A549 (cell line): ENCODE data around the gene RAB5A. TPM values are rescaled to one million over a fixed set of nuclear protein-coding genes. Genes with fewer than 3 reads are reported as not detected.

Source experiments
- ATAC-seq, 2 experiments: fragments of 200-7000 bp in 1 of 2; fragments of >200 bp in 1 of 2; cut with Nextera tagmentation in 1 of 2; cut with Tn5 transposase in 1 of 2; 3 replicates each; pipeline versions ENCODE4 v1.8.0 to v1.9.1; 2018 to 2020; ENCODE audit warnings: mild to moderate bottlenecking in 1 of 2, moderate library complexity in 1 of 2
- CTCF ChIA-PET: fragments of 300-600 bp; sonication (Branson Sonifier 250); formaldehyde crosslinking; extraction: SDS; loops from one replicate; lab custom pipeline; 2021; ENCODE audit warnings: antibody characterized with exemption, inconsistent platforms; lab: Yijun Ruan, JAX
- POLR2A ChIA-PET: fragments of 350-600 bp; formaldehyde crosslinking; extraction: SDS; loops from one replicate; lab custom pipeline; 2021; ENCODE audit warnings: antibody characterized with exemption, inconsistent platforms; lab: Yijun Ruan, JAX
- DNase-seq, 2 experiments: peaks; one replicate each; pipeline versions ENCODE4 v3.0.0 to v3.0.0-alpha.2; 2011 to 2016; ENCODE audit warnings: low read depth in 1 of 2, low spot score in 1 of 2
- FAIRE-seq: peaks from 2 replicates; lab custom pipeline; 2011; peaks lifted over from hg19 to GRCh38; lab: Jason Lieb, UNC
- H3K27ac ChIP-seq, 2 experiments: fragments of >200 bp; sonication (Bioruptor Twin); formaldehyde crosslinking; 3 replicates each; pipeline ENCODE4 v1.5.1; 2016 to 2017
- H3K4me1 ChIP-seq: fragments of >200 bp; sonication (Bioruptor Twin); formaldehyde crosslinking; 3 replicates; pipeline ENCODE4 v1.6.1; 2016
- H3K4me2 ChIP-seq: fragments of >200 bp; sonication (Bioruptor Twin); formaldehyde crosslinking; 3 replicates; pipeline ENCODE4 v1.6.1; 2016
- H3K4me3 ChIP-seq: fragments of >200 bp; sonication (Bioruptor Twin); formaldehyde crosslinking; 3 replicates; pipeline ENCODE4 v1.5.1; 2016
- H3K9me3 ChIP-seq: fragments of >200 bp; sonication (Bioruptor Twin); formaldehyde crosslinking; 3 replicates; pipeline ENCODE4 v1.6.1; 2016
- EHF ChIP-seq: fragments of 250-450 bp; sonication (Bioruptor Pico); IDR thresholded peaks from 2 replicates; pipeline ENCODE4 v1.5.0; 2020; ENCODE audit warnings: mild to moderate bottlenecking
- FOXS1 ChIP-seq: fragments of 250-450 bp; sonication (Bioruptor Pico); IDR thresholded peaks from 2 replicates; pipeline ENCODE4 v1.5.0; 2020; ENCODE audit warnings: mild to moderate bottlenecking, moderate library complexity
- HMGXB4 ChIP-seq: fragments of 250-450 bp; sonication (Bioruptor Pico); IDR thresholded peaks from 2 replicates; pipeline ENCODE4 v1.5.0; 2021; ENCODE audit warnings: mild to moderate bottlenecking, moderate library complexity, borderline replicate concordance
- HOXA7 ChIP-seq: fragments of 250-450 bp; sonication (Bioruptor Pico); IDR thresholded peaks from 2 replicates; pipeline ENCODE4 v1.5.0; 2020; ENCODE audit warnings: mild to moderate bottlenecking, moderate library complexity
- JUNB ChIP-seq: fragments of >200 bp; sonication (Bioruptor Twin); formaldehyde crosslinking; IDR thresholded peaks from 2 replicates; pipeline ENCODE4 v1.6.1; 2016
- KDM5A ChIP-seq: fragments of 200-600 bp; sonication (generic); IDR thresholded peaks from 2 replicates; pipeline ENCODE4 v1.6.1; 2016; ENCODE audit warnings: antibody characterized with exemption, mild to moderate bottlenecking
- MAZ ChIP-seq: fragments of 150-350 bp; IDR thresholded peaks from 2 replicates; pipeline ENCODE4 v1.6.1; 2014; ENCODE audit warnings: antibody characterized with exemption, low read depth, low read length, borderline replicate concordance
- MYC ChIP-seq: IDR thresholded peaks from 2 replicates; pipeline ENCODE4 v1.6.1; 2012; ENCODE audit warnings: mild to moderate bottlenecking, inconsistent platforms, low read length, improper control_type of control experiment, borderline replicate concordance
- NFE2L2 ChIP-seq: fragments of 150-350 bp; conservative IDR thresholded peaks from 2 replicates; pipeline ENCODE4 v1.6.1; 2014; ENCODE audit warnings: low read length
- POLR2AphosphoS2 ChIP-seq: conservative IDR thresholded peaks from 2 replicates; pipeline ENCODE4 v1.6.1; 2012; ENCODE audit warnings: low read length, improper control_type of control experiment, inconsistent platforms
- RARB ChIP-seq: fragments of 250-450 bp; sonication (Bioruptor Pico); IDR thresholded peaks from 2 replicates; pipeline ENCODE4 v1.8.0; 2021; ENCODE audit warnings: mild to moderate bottlenecking, moderate library complexity
- RCOR1 ChIP-seq: fragments of 150-350 bp; IDR thresholded peaks from 2 replicates; pipeline ENCODE4 v1.6.1; 2014; ENCODE audit warnings: antibody characterized with exemption, low read length, low read depth
- SMC3 ChIP-seq: fragments of >200 bp; sonication (Bioruptor Twin); formaldehyde crosslinking; IDR thresholded peaks from 3 replicates; pipeline ENCODE4 v1.6.1; 2018; ENCODE audit warnings: inconsistent platforms
- SREBF2 ChIP-seq: fragments of 450-650 bp; IDR thresholded peaks from 2 replicates; pipeline ENCODE4 v1.6.1; 2014; ENCODE audit warnings: mild to moderate bottlenecking, moderate library complexity
- TFCP2L1 ChIP-seq: fragments of 250-450 bp; sonication (Bioruptor Pico); IDR thresholded peaks from 2 replicates; pipeline ENCODE4 v1.5.0; 2021; ENCODE audit warnings: mild to moderate bottlenecking
- TP53 ChIP-seq: fragments of 250-450 bp; sonication (Bioruptor Pico); IDR thresholded peaks from 2 replicates; pipeline ENCODE4 v1.5.0; 2021; ENCODE audit warnings: mild to moderate bottlenecking, moderate library complexity
- ZC3H11A ChIP-seq: fragments of 450-650 bp; IDR thresholded peaks from 2 replicates; pipeline ENCODE4 v1.6.1; 2014; ENCODE audit warnings: antibody characterized with exemption, mild to moderate bottlenecking
- ZNF302 ChIP-seq: fragments of 250-450 bp; sonication (Bioruptor Pico); IDR thresholded peaks from 2 replicates; pipeline ENCODE4 v1.9.0; 2021; ENCODE audit warnings: inconsistent platforms, mild to moderate bottlenecking, moderate library complexity
- ZSCAN20 ChIP-seq: fragments of 250-450 bp; sonication (Bioruptor Pico); IDR thresholded peaks from 2 replicates; pipeline ENCODE4 v1.8.0; 2022; ENCODE audit warnings: mild to moderate bottlenecking, moderate library complexity
- WGBS: methylation state at CpG from one replicate; pipeline ENCODE4 v1.1.6; 2017; ENCODE audit errors: missing lambda C conversion rate; 5-methylcytosine and 5-hydroxymethylcytosine counted together
- polyA plus RNA-seq, 4 experiments: library from polyadenylated mRNA; depleted of rRNA in 3 of 4; stranded (reverse); fragments of >200 nt; fragmentation: RNase III in 1 of 4; extraction: RNeasy Plus Mini Kit Qiagen cat#74134 plus additional on column Dnase treatment in 1 of 4; gene quantifications; 2 replicates in 3 of 4; 3 replicates in 1 of 4; pipeline ENCODE4 v1.2.3, GENCODE V29; 2011 to 2017
- TF ChIP-seq, protein P1 (sequence below): fragments of >200 bp; sonication (Bioruptor Twin); formaldehyde crosslinking; IDR thresholded peaks from 2 replicates; pipeline ENCODE4 v1.6.1; 2016
- TF ChIP-seq, protein P2 (sequence below): fragments of 150-350 bp; IDR thresholded peaks from 2 replicates; pipeline ENCODE4 v1.6.1; 2014; ENCODE audit warnings: low read depth, mild to moderate bottlenecking, low read length
- TF ChIP-seq, protein P3 (sequence below): IDR thresholded peaks from 2 replicates; pipeline ENCODE4 v1.6.1; 2012

Gene RAB5A
- polyA plus RNA-seq, 2 of the 4 experiments (the other 2 are of a cell fraction): 41.2 to 66.6 TPM

DNA sequence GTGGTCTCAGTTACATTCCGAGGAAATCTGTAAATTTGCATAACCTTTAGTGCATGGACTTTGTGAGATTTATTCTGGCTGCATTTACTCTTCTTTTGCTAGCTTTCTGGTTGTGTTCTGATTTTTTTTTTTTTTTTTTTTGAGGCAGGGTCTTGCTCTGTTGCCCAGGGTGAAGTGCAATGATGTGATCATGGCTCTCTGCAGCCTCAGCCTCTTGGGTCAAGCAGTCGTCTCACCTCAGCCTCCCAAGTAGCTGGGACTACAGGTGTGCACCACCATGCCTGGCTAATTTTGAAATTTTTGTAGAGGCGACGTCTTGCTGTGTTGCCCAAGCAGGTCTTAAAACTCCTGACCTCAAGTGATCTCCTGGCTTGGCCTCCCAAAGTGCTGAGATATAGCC is 12.6 kb downstream of the RAB5A start:
- no peak overlapping the region for H3K4me2 ChIP-seq
- ChIA-PET POLR2A (no interaction called here), CTCF (interaction anchor here (1.1 to 1.7 kb wide), 2 partner anchors 12 to 34 kb away, joined by 3 to 4 read pairs; no protein-coding TSS in a partner anchor)
- TF ChIP-seq ZSCAN20 (no peak), MAZ (no peak), RCOR1 (no peak)
- 71% methylated on average over 4 of the region's 4 CpGs for WGBS
- no peak overlapping the region for H3K27ac ChIP-seq
- DNase-seq (no peak), FAIRE-seq (no peak), ATAC-seq (no peak)
- no peak overlapping the region for H3K4me3 ChIP-seq
- H3K9me3 ChIP-seq: no peaks in the 10 kb centered on the region
- H3K4me1 ChIP-seq: peaks cover 20% of the 10 kb centered on the region

- Histone ChIP-seq H3K9me3 (no peaks in the 10 kb centered on the region), H3K4me2 (no peak overlapping the region), H3K27ac (no peak overlapping the region), H3K4me3 (no peak overlapping the region), H3K4me1 (peaks cover 20% of the 10 kb centered on the region)
- ATAC-seq (no peak), DNase-seq (no peak), FAIRE-seq (no peak)
- WGBS: 70% methylated on average over 4 of the region's 4 CpGs
- TF ChIP-seq MYC: no peak
- no peak for TF ChIP-seq ZSCAN20
- TF ChIP-seq TFCP2L1 (CRISPR knock-in tag): no peak
- TF ChIP-seq JUNB: no peak
- TF ChIP-seq FOXS1 (CRISPR knock-in tag): no peak
- TF ChIP-seq POLR2AphosphoS2: no peak
- TF ChIP-seq HMGXB4: no peak
- TF ChIP-seq TP53 (CRISPR knock-in tag): no peak
- TF ChIP-seq, protein P1, sequence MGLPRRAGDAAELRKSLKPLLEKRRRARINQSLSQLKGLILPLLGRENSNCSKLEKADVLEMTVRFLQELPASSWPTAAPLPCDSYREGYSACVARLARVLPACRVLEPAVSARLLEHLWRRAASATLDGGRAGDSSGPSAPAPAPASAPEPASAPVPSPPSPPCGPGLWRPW: no peak
- TF ChIP-seq RARB (CRISPR knock-in tag): no peak
- ChIA-PET POLR2A (no interaction called here), CTCF (interaction anchor here (0.6 kb wide), 1 partner anchor 9 kb away, joined by 4 read pairs; no protein-coding TSS in a partner anchor)
Measured at GRCh38 chr3:19960696-19961095, 13.8 kb downstream of the RAB5A start.

DNA sequence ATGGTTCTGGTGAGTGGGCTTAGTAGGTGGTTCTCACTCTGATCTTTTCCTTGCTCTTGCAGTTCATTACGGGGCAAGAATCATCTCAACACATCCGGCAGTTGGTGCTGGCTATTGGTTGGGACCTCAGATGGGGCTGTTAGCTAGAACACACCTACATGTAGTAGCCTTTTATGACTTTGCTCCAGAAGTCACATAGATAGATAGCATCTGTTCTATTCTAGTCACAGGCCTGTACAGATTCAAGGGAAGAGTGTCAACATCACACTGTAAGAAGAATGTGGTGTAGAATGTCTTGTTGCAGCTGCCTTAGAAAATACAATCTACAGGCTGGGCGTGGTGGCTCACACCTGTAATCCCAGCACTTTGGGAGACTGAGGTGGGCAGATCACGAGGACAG is 15.1 kb downstream of the RAB5A start:
- no peak overlapping the region for H3K4me3 ChIP-seq
- H3K9me3 ChIP-seq: no peaks in the 10 kb centered on the region
- H3K27ac ChIP-seq: no peak overlapping the region
- H3K4me1 ChIP-seq: peaks cover 10% of the 10 kb centered on the region
- TF ChIP-seq EHF (no peak), HOXA7 (CRISPR knock-in tag) (no peak), KDM5A (no peak), SMC3 (no peak), ZC3H11A (no peak), NFE2L2 (no peak), ZNF302 (no peak), SREBF2 (no peak)
- TF ChIP-seq, protein P2, sequence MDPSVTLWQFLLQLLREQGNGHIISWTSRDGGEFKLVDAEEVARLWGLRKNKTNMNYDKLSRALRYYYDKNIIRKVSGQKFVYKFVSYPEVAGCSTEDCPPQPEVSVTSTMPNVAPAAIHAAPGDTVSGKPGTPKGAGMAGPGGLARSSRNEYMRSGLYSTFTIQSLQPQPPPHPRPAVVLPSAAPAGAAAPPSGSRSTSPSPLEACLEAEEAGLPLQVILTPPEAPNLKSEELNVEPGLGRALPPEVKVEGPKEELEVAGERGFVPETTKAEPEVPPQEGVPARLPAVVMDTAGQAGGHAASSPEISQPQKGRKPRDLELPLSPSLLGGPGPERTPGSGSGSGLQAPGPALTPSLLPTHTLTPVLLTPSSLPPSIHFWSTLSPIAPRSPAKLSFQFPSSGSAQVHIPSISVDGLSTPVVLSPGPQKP: no peak
- TF ChIP-seq, protein P3, sequence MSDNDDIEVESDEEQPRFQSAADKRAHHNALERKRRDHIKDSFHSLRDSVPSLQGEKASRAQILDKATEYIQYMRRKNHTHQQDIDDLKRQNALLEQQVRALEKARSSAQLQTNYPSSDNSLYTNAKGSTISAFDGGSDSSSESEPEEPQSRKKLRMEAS: no peak
- ChIA-PET CTCF (no interaction called here), POLR2A (no interaction called here)
- FAIRE-seq: no peak
- no peak for ATAC-seq
- no peak for DNase-seq
- no peak overlapping the region for H3K4me2 ChIP-seq
- 92% methylated on average over 4 of the region's 4 CpGs for WGBS
